ENCODE data around the gene LBH. TPM values are rescaled to one million over a fixed set of nuclear protein-coding genes. Genes with fewer than 3 reads are reported as not detected.
A peak's percentile ranks its signal among the peaks of the same experiment; 100 is the strongest.

Gene LBH
- total RNA-seq, 1 donor from 2014 or later: 80.5 TPM

- Mint-ChIP-seq H3K4me1 (ENCODE audit: low read depth) (no peaks in the 10 kb centered on the region), H3K4me3 (ENCODE audit: low read depth) (no peak overlapping the region), H3K27me3 (peaks cover 14% of the 10 kb centered on the region), H3K9me3 (ENCODE audit: low read depth) (no peaks in the 10 kb centered on the region), H3K36me3 (ENCODE audit: insufficient read depth) (no peaks in the 10 kb centered on the region), H3K27ac (no peak overlapping the region)
- TF ChIP-seq CTCF (IDR thresholded peaks at IDR 0.05; ENCODE audit: unreplicated experiment): no peak
- no peak for DNase-seq (ENCODE audit: low spot score, unreplicated experiment)
Measured at GRCh38 chr2:30280596-30281434, 49.5 kb downstream of the LBH start.

- peaks cover 14% of the 10 kb centered on the region for H3K27me3 Mint-ChIP-seq
- no peak for DNase-seq (ENCODE audit: low spot score, unreplicated experiment)
- H3K9me3 Mint-ChIP-seq (ENCODE audit: low read depth): no peaks in the 10 kb centered on the region
- no peak overlapping the region for H3K27ac Mint-ChIP-seq
- H3K4me3 Mint-ChIP-seq (ENCODE audit: low read depth): no peak overlapping the region
- no peak for TF ChIP-seq CTCF (IDR thresholded peaks at IDR 0.05; ENCODE audit: unreplicated experiment)
- no peaks in the 10 kb centered on the region for H3K36me3 Mint-ChIP-seq (ENCODE audit: insufficient read depth)
- H3K4me1 Mint-ChIP-seq (ENCODE audit: low read depth): no peaks in the 10 kb centered on the region
Measured at GRCh38 chr2:30282081-30282480, 50.7 kb downstream of the LBH start.

- Mint-ChIP-seq H3K27me3 (peaks cover 15% of the 10 kb centered on the region), H3K9me3 (ENCODE audit: low read depth) (no peaks in the 10 kb centered on the region), H3K27ac (no peak overlapping the region), H3K36me3 (ENCODE audit: insufficient read depth) (no peaks in the 10 kb centered on the region), H3K4me1 (ENCODE audit: low read depth) (no peaks in the 10 kb centered on the region), H3K4me3 (ENCODE audit: low read depth) (no peak overlapping the region)
- TF ChIP-seq CTCF (IDR thresholded peaks at IDR 0.05; ENCODE audit: unreplicated experiment): no peak
- no peak for DNase-seq (ENCODE audit: low spot score, unreplicated experiment)
Measured at GRCh38 chr2:30282721-30283120, 51.4 kb downstream of the LBH start.

- no peaks in the 10 kb centered on the region for H3K36me3 Mint-ChIP-seq (ENCODE audit: insufficient read depth)
- H3K9me3 Mint-ChIP-seq (ENCODE audit: low read depth): no peaks in the 10 kb centered on the region
- no peak for DNase-seq (ENCODE audit: low spot score, unreplicated experiment)
- no peaks in the 10 kb centered on the region for H3K4me1 Mint-ChIP-seq (ENCODE audit: low read depth)
- no peak overlapping the region for H3K4me3 Mint-ChIP-seq (ENCODE audit: low read depth)
- no peak for TF ChIP-seq CTCF (IDR thresholded peaks at IDR 0.05; ENCODE audit: unreplicated experiment)
- H3K27ac Mint-ChIP-seq: peak overlapping the region; percentile 30
- H3K27me3 Mint-ChIP-seq: peaks cover 13% of the 10 kb centered on the region
Measured at GRCh38 chr2:30283931-30284565, 52.7 kb downstream of the LBH start.

GRCh38 chr2:30285758-30286157, 54.4 kb downstream of the LBH start:
- no peak for TF ChIP-seq CTCF (IDR thresholded peaks at IDR 0.05; ENCODE audit: unreplicated experiment)
- no peak for DNase-seq (ENCODE audit: low spot score, unreplicated experiment)
- H3K9me3 Mint-ChIP-seq (ENCODE audit: low read depth): no peaks in the 10 kb centered on the region
- H3K4me3 Mint-ChIP-seq (ENCODE audit: low read depth): no peak overlapping the region
- H3K27ac Mint-ChIP-seq: no peak overlapping the region
- H3K36me3 Mint-ChIP-seq (ENCODE audit: insufficient read depth): no peaks in the 10 kb centered on the region
- peaks cover 9% of the 10 kb centered on the region for H3K27me3 Mint-ChIP-seq
- H3K4me1 Mint-ChIP-seq (ENCODE audit: low read depth): no peaks in the 10 kb centered on the region
